Left ventricle myocardium inferior (tissue), 1 donor: ENCODE measurements around the gene MAP1B. TPM values are rescaled to one million over a fixed set of nuclear protein-coding genes. Genes with fewer than 3 reads are reported as not detected.

Experiments used
- DNase-seq: peaks from one replicate; pipeline ENCODE4 v3.0.0-alpha.2; 2020
- H3K27ac ChIP-seq: fragments of 200-600 bp; replicated peaks from 2 replicates; pipeline ENCODE4 v1.8.0; 2021
- H3K27me3 ChIP-seq: fragments of 200-600 bp; 2 replicates; pipeline ENCODE4 v1.8.0; 2021; ENCODE audit warnings: low read depth
- H3K36me3 ChIP-seq: fragments of 200-600 bp; 2 replicates; pipeline ENCODE4 v1.8.0; 2021
- H3K4me1 ChIP-seq: fragments of 200-600 bp; 2 replicates; pipeline ENCODE4 v1.8.0; 2021
- H3K4me3 ChIP-seq: fragments of 200-600 bp; 2 replicates; pipeline ENCODE4 v1.8.0; 2021; ENCODE audit warnings: mild to moderate bottlenecking, moderate library complexity
- H3K9me3 ChIP-seq: fragments of 200-600 bp; replicated peaks from 2 replicates; pipeline ENCODE4 v1.8.0; 2021
- CTCF ChIP-seq: fragments of 200-600 bp; IDR thresholded peaks from 2 replicates; pipeline ENCODE4 v1.8.0; 2021; ENCODE audit warnings: antibody characterized with exemption, mild to moderate bottlenecking, borderline replicate concordance
- intact Hi-C: fragments of 100-400 bp; cut with micrococcal nuclease; formaldehyde crosslinking; loops from one replicate; pipeline ENCODE4 v1.11.0; 2022
- total RNA-seq: library from RNA; stranded (reverse); fragmentation: NEBNext Ultra II Directional; extraction: Animal tissue kit (Norgen Biotek cat#: 25700); gene quantifications from one replicate; pipeline ENCODE4 v1.2.1, GENCODE V29; 2021
- donor health status: DM: no; HTN: yes; CAD: no; lungs with severe emphysema.

Gene MAP1B
- total RNA-seq, 1 donor from 2014 or later = 73.2 TPM

- intact Hi-C loops = no loop called here
- no peak overlapping the region for H3K4me3 ChIP-seq
Observed at GRCh38 chr5:72096602-72097188, 10.6 kb upstream of the MAP1B start.

GRCh38 chr5:72101828-72102227 is 5.4 kb upstream of the MAP1B start:
- intact Hi-C loops = loop anchor here (10.0 kb wide), 1 partner anchor 317 kb away; no protein-coding TSS in a partner anchor
- Histone ChIP-seq H3K27ac (no peak overlapping the region), H3K27me3 (no peaks in the 10 kb centered on the region), H3K9me3 (peaks cover 12% of the 10 kb centered on the region), H3K4me1 (peaks cover 5% of the 10 kb centered on the region), H3K4me3 (no peak overlapping the region), H3K36me3 (no peaks in the 10 kb centered on the region)
- TF ChIP-seq CTCF = no peak
- no peak for DNase-seq

More at GRCh38 chr5:72096602-72097188, 10.6 kb upstream of the MAP1B start:
- no peak overlapping the region for H3K27ac ChIP-seq
- H3K27me3 ChIP-seq = no peaks in the 10 kb centered on the region
- no peak for DNase-seq
- H3K9me3 ChIP-seq = no peaks in the 10 kb centered on the region
- H3K4me1 ChIP-seq = no peaks in the 10 kb centered on the region
- no peak for TF ChIP-seq CTCF
- H3K36me3 ChIP-seq = no peaks in the 10 kb centered on the region

- no peak for DNase-seq
- intact Hi-C loops = loop anchor here (10.0 kb wide), 1 partner anchor 322 kb away; no protein-coding TSS in a partner anchor
Observed at GRCh38 chr5:72106817-72107130, 501 bp upstream of the MAP1B start.

GRCh38 chr5:72107901-72108201 is 576 bp downstream of the MAP1B start:
- Histone ChIP-seq H3K4me1 (peaks cover 57% of the 10 kb centered on the region), H3K4me3 (peak overlapping the region; percentile 92), H3K9me3 (peaks cover 12% of the 10 kb centered on the region), H3K27ac (peak overlapping the region; percentile 89), H3K27me3 (no peaks in the 10 kb centered on the region), H3K36me3 (no peaks in the 10 kb centered on the region)
- intact Hi-C loops = loop anchor here (10.0 kb wide), 1 partner anchor 323 kb away; no protein-coding TSS in a partner anchor
- TF ChIP-seq CTCF = no peak
- no peak for DNase-seq

More at GRCh38 chr5:72106817-72107130, 501 bp upstream of the MAP1B start:
- Histone ChIP-seq H3K27ac (peak overlapping the region; percentile 89), H3K36me3 (no peaks in the 10 kb centered on the region), H3K9me3 (peaks cover 12% of the 10 kb centered on the region), H3K27me3 (no peaks in the 10 kb centered on the region), H3K4me1 (peaks cover 46% of the 10 kb centered on the region), H3K4me3 (peak overlapping the region; percentile 92)
- TF ChIP-seq CTCF = no peak

GRCh38 chr5:72108202-72109061 is 1.2 kb downstream of the MAP1B start:
- peak; percentile 87 for DNase-seq
- no peak for TF ChIP-seq CTCF
- H3K36me3 ChIP-seq = no peaks in the 10 kb centered on the region
- H3K27me3 ChIP-seq = no peaks in the 10 kb centered on the region
- peaks cover 63% of the 10 kb centered on the region for H3K4me1 ChIP-seq
- H3K9me3 ChIP-seq = peaks cover 9% of the 10 kb centered on the region
- H3K27ac ChIP-seq = peak overlapping the region; percentile 89
- H3K4me3 ChIP-seq = peak overlapping the region; percentile 92
- intact Hi-C loops = loop anchor here (10.0 kb wide), 1 partner anchor 324 kb away; no protein-coding TSS in a partner anchor
